Lower leg skin (tissue), 3 donors: Measurements from ENCODE around the gene ASPSCR1.

ENCODE experiments used
- POLR2A ChIP-seq, 2 donors: fragments of 450-650 bp; IDR thresholded peaks; one replicate each; pipeline ENCODE4 v1.6.1; 2016 to 2017; ENCODE audit warnings: antibody characterized with exemption in 2 of 2, mild to moderate bottlenecking in 1 of 2, moderate library complexity in 1 of 2
- TF ChIP-seq, protein P1 (sequence below), 3 donors: fragments of 450-650 bp; IDR thresholded peaks; one replicate each; pipeline ENCODE4 v1.5.1; 2016; ENCODE audit warnings: antibody characterized with exemption in 3 of 3, mild to moderate bottlenecking in 3 of 3, moderate library complexity in 2 of 3

DNA sequence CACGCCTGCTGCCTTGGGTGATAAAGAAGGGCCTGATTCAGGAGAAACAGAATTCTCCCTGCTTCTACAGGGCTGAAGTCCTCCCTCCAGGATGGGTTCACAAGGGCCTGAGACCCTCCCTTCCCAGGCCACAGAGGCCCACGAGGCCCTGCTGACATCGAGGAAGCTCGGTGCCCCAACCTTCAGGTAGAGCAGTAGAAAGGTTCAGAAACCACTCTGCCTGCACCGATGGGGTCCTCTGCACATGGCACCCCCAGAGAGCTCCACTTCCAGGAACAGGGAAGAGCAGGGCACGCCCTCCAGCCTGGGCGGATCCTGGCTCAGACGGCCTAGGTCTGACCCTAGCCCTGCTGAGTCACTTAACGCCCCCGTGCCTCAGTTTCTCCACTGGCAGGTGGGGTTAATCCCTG, 44.5 kb downstream of the ASPSCR1 start:
- TF ChIP-seq, protein P1, sequence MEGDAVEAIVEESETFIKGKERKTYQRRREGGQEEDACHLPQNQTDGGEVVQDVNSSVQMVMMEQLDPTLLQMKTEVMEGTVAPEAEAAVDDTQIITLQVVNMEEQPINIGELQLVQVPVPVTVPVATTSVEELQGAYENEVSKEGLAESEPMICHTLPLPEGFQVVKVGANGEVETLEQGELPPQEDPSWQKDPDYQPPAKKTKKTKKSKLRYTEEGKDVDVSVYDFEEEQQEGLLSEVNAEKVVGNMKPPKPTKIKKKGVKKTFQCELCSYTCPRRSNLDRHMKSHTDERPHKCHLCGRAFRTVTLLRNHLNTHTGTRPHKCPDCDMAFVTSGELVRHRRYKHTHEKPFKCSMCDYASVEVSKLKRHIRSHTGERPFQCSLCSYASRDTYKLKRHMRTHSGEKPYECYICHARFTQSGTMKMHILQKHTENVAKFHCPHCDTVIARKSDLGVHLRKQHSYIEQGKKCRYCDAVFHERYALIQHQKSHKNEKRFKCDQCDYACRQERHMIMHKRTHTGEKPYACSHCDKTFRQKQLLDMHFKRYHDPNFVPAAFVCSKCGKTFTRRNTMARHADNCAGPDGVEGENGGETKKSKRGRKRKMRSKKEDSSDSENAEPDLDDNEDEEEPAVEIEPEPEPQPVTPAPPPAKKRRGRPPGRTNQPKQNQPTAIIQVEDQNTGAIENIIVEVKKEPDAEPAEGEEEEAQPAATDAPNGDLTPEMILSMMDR (IDR thresholded peaks at IDR 0.05) = no peak
- no peak for TF ChIP-seq POLR2A (IDR thresholded peaks at IDR 0.05)
